Liver (tissue), 9 donors: ENCODE results near the gene CHRNB1. TPM values are rescaled to one million over a fixed set of nuclear protein-coding genes. Genes with fewer than 3 reads are reported as not detected.

Experiments used
- DNase-seq: peaks from one replicate; pipeline ENCODE4 v3.0.0-alpha.2; 2017; ENCODE audit warnings: low spot score
- H3K27ac ChIP-seq, 2 donors: one replicate each; pipeline ENCODE4 v1.7.0; 2013; ENCODE audit warnings: inconsistent platforms in 2 of 2, low read length in 2 of 2, control low read depth in 1 of 2, low read depth in 1 of 2, mild to moderate bottlenecking in 1 of 2
- H3K27me3 ChIP-seq, 4 donors: one replicate each; pipeline versions ENCODE4 v1.6.1 to v1.7.0; 2013; ENCODE audit warnings: low read length in 3 of 4, inconsistent platforms in 1 of 4, mild to moderate bottlenecking in 1 of 4, moderate library complexity in 1 of 4; ENCODE audit not compliant: control insufficient read depth in 4 of 4, insufficient read depth in 4 of 4
- H3K36me3 ChIP-seq, 4 donors: one replicate each; pipeline versions ENCODE4 v1.6.1 to v1.7.0; 2013; ENCODE audit warnings: low read length in 3 of 4, mild to moderate bottlenecking in 3 of 4, low read depth in 1 of 4, moderate library complexity in 1 of 4; ENCODE audit not compliant: control insufficient read depth in 4 of 4, insufficient read depth in 3 of 4
- H3K4me1 ChIP-seq, 4 donors: one replicate each; pipeline versions ENCODE4 v1.6.1 to v1.7.0; 2013; ENCODE audit warnings: low read length in 3 of 4, mild to moderate bottlenecking in 3 of 4, moderate library complexity in 1 of 4; ENCODE audit not compliant: control insufficient read depth in 4 of 4, insufficient read depth in 4 of 4
- H3K4me3 ChIP-seq, 3 donors: one replicate each; pipeline versions ENCODE4 v1.6.1 to v1.7.0; 2013; ENCODE audit warnings: low read length in 3 of 3, control low read depth in 1 of 3, low read depth in 1 of 3, mild to moderate bottlenecking in 1 of 3
- H3K9ac ChIP-seq, 2 donors: one replicate each; pipeline ENCODE4 v1.7.0; 2013; ENCODE audit warnings: low read length in 2 of 2, mild to moderate bottlenecking in 2 of 2, moderate library complexity in 2 of 2, control low read depth in 1 of 2, low read depth in 1 of 2
- H3K9me3 ChIP-seq, 4 donors: one replicate each; pipeline versions ENCODE4 v1.6.1 to v1.7.0; 2013; ENCODE audit warnings: low read length in 3 of 4; ENCODE audit not compliant: control insufficient read depth in 4 of 4
- ATF3 ChIP-seq: IDR thresholded peaks from 2 replicates; pipeline ENCODE4 v1.6.1; 2016; ENCODE audit warnings: antibody characterized with exemption
- EGR1 ChIP-seq, 2 donors: IDR thresholded peaks; 2 replicates each; pipeline ENCODE4 v1.6.1; 2016 to 2018; ENCODE audit warnings: antibody characterized with exemption in 2 of 2, low read depth in 2 of 2
- FOXA1 ChIP-seq: IDR thresholded peaks from 2 replicates; pipeline ENCODE4 v1.6.1; 2016; ENCODE audit warnings: antibody characterized with exemption
- FOXA2 ChIP-seq: IDR thresholded peaks from 2 replicates; pipeline ENCODE4 v1.6.1; 2016; ENCODE audit warnings: antibody characterized with exemption
- GABPA ChIP-seq, 2 donors: IDR thresholded peaks in 1 of 2; conservative IDR thresholded peaks in 1 of 2; 2 replicates each; pipeline ENCODE4 v1.6.1; 2016; ENCODE audit warnings: antibody characterized with exemption in 2 of 2, mild to moderate bottlenecking in 1 of 2, moderate library complexity in 1 of 2
- HNF4A ChIP-seq, 2 donors: conservative IDR thresholded peaks; 2 replicates each; pipeline ENCODE4 v1.6.1; 2016; ENCODE audit warnings: antibody characterized with exemption in 2 of 2, mild to moderate bottlenecking in 2 of 2
- HNF4G ChIP-seq: IDR thresholded peaks from 2 replicates; pipeline ENCODE4 v1.6.1; 2016; ENCODE audit warnings: antibody characterized with exemption
- JUND ChIP-seq, 2 donors: IDR thresholded peaks; 2 replicates each; pipeline ENCODE4 v1.6.1; 2016; ENCODE audit warnings: antibody characterized with exemption in 2 of 2
- NR2F2 ChIP-seq: IDR thresholded peaks from 2 replicates; pipeline ENCODE4 v1.6.1; 2016; ENCODE audit warnings: antibody characterized with exemption
- RAD21 ChIP-seq, 2 donors: IDR thresholded peaks; 2 replicates each; pipeline ENCODE4 v1.6.1; 2016; ENCODE audit warnings: antibody characterized with exemption in 2 of 2, mild to moderate bottlenecking in 2 of 2
- RXRA ChIP-seq, 2 donors: IDR thresholded peaks; 2 replicates each; pipeline ENCODE4 v1.6.1; 2017 to 2018; ENCODE audit warnings: antibody characterized with exemption in 2 of 2, mild to moderate bottlenecking in 1 of 2
- SP1 ChIP-seq: IDR thresholded peaks from 2 replicates; pipeline ENCODE4 v1.6.1; 2018; ENCODE audit warnings: antibody characterized with exemption, mild to moderate bottlenecking
- TAF1 ChIP-seq: conservative IDR thresholded peaks from 2 replicates; pipeline ENCODE4 v1.6.1; 2016; ENCODE audit warnings: antibody characterized with exemption, mild to moderate bottlenecking
- YY1 ChIP-seq: IDR thresholded peaks from 2 replicates; pipeline ENCODE4 v1.6.1; 2016; ENCODE audit warnings: antibody characterized with exemption, mild to moderate bottlenecking
- WGBS: extraction: QIAGEN DNeasy Blood & Tissue Kit; methylation state at CpG from one replicate; pipeline ENCODE4 v1.1.7; 2013; 5-methylcytosine and 5-hydroxymethylcytosine counted together
- polyA plus RNA-seq, 2 donors: library from polyadenylated mRNA; stranded (reverse) in 1 of 2; unstranded in 1 of 2; fragments of 200-250 nt in 1 of 2; fragments of >200 nt in 1 of 2; fragmentation: Nextera tagmentation in 1 of 2; extraction: Ambion mirVana in 1 of 2; gene quantifications; one replicate each; pipeline versions ENCODE4 v1.2.1 to v1.2.3, GENCODE V29; 2013 to 2015
- total RNA-seq, 2 donors: library from RNA; depleted of rRNA; stranded (reverse); fragments of >200 nt; gene quantifications; one replicate each; pipeline ENCODE4 v1.2.3, GENCODE V29; 2014
- TF ChIP-seq, protein P1 (sequence below): IDR thresholded peaks from 2 replicates; pipeline ENCODE4 v1.6.1; 2016; ENCODE audit warnings: antibody characterized with exemption
- TF ChIP-seq, protein P2 (sequence below): IDR thresholded peaks from 2 replicates; pipeline ENCODE4 v1.6.1; 2016; ENCODE audit warnings: antibody characterized with exemption
- TF ChIP-seq, protein P3 (sequence below): IDR thresholded peaks from 2 replicates; pipeline ENCODE4 v1.6.1; 2016; ENCODE audit warnings: antibody characterized with exemption, mild to moderate bottlenecking
- donor health status: healthy.
- donor health status: healthy.
- donor health status: healthy.
- donor health status: healthy.
- donor health status: healthy.

CHRNB1 gene
- total and polyA plus RNA-seq, 4 donors, result 4.2 to 11.5 (median 7.2) TPM

- no peaks in the 10 kb centered on the region for H3K36me3 ChIP-seq
- H3K9ac ChIP-seq, result no peak overlapping the region
- H3K27me3 ChIP-seq, result no peaks in the 10 kb centered on the region
- 88% methylated on average over 7 of the region's 7 CpGs for WGBS
- H3K27ac ChIP-seq, result no peak overlapping the region
- no peak for DNase-seq
- no peaks in the 10 kb centered on the region for H3K9me3 ChIP-seq
- no peaks in the 10 kb centered on the region for H3K4me1 ChIP-seq
- TF ChIP-seq, protein P1, sequence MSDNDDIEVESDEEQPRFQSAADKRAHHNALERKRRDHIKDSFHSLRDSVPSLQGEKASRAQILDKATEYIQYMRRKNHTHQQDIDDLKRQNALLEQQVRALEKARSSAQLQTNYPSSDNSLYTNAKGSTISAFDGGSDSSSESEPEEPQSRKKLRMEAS, result no peak
- TF ChIP-seq EGR1 (IDR thresholded peaks at IDR 0.05; ENCODE audit: low read depth in 2 of 2), result no peak
- no peak for TF ChIP-seq GABPA (IDR thresholded peaks at IDR 0.05 in 1 of 2, conservative IDR thresholded peaks at IDR 0.05 in 1 of 2)
- TF ChIP-seq JUND (IDR thresholded peaks at IDR 0.05), result no peak
- no peak for TF ChIP-seq RXRA (IDR thresholded peaks at IDR 0.05)
- H3K4me3 ChIP-seq, result no peak overlapping the region
These were observed 17.3 kb upstream of the CHRNB1 start for GRCh38 chr17:7427549-7427948.

GRCh38 chr17:7428557-7428956, 16.3 kb upstream of the CHRNB1 start, which contains the start of gene SPEM3:
TSS of gene SPEM3 (plus strand) at chr17:7428857. CDS start at chr17:7428903, 46 bp downstream.
- no peaks in the 10 kb centered on the region for H3K27me3 ChIP-seq
- H3K4me3 ChIP-seq, result no peak within 1 kb of the TSS
- TF ChIP-seq GABPA (IDR thresholded peaks at IDR 0.05 in 1 of 2, conservative IDR thresholded peaks at IDR 0.05 in 1 of 2) (no peak), FOXA1 (no peak), NR2F2 (no peak), EGR1 (IDR thresholded peaks at IDR 0.05; ENCODE audit: low read depth in 2 of 2) (no peak), SP1 (no peak), TAF1 (no peak), HNF4A (conservative IDR thresholded peaks at IDR 0.05) (no peak)
- TF ChIP-seq, protein P1, result no peak
- TF ChIP-seq, protein P2, sequence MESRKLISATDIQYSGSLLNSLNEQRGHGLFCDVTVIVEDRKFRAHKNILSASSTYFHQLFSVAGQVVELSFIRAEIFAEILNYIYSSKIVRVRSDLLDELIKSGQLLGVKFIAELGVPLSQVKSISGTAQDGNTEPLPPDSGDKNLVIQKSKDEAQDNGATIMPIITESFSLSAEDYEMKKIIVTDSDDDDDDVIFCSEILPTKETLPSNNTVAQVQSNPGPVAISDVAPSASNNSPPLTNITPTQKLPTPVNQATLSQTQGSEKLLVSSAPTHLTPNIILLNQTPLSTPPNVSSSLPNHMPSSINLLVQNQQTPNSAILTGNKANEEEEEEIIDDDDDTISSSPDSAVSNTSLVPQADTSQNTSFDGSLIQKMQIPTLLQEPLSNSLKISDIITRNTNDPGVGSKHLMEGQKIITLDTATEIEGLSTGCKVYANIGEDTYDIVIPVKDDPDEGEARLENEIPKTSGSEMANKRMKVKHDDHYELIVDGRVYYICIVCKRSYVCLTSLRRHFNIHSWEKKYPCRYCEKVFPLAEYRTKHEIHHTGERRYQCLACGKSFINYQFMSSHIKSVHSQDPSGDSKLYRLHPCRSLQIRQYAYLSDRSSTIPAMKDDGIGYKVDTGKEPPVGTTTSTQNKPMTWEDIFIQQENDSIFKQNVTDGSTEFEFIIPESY, result no peak
- no peaks in the 10 kb centered on the region for H3K4me1 ChIP-seq
- no peak within 1 kb of the TSS for H3K9ac ChIP-seq
- no peaks in the 10 kb centered on the region for H3K36me3 ChIP-seq
- 77% methylated on average over 5 of the region's 5 CpGs for WGBS
- no peak within 1 kb of the TSS for H3K27ac ChIP-seq
- no peak for DNase-seq
- H3K9me3 ChIP-seq, result no peaks in the 10 kb centered on the region

DNA sequence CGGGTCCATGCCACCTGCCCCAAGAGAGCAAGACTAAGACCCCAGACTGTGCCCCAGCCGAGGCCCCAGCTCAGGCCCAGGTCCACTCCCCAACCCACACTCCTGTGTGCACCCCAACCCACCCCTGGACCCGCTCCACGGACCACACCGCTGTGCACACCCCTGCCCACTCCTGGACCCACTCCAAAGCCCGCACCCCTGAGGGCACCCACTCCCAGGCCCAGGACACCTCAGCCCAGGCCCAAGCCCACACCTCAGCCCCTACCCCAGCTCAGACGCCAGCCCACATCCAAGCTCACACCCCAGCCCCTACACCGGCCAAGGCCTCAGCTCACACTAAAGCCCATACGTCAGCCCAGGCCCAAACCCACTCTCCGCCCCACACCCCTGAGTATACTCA, 15.1 kb upstream of the CHRNB1 start:
- Histone ChIP-seq H3K27me3 (no peaks in the 10 kb centered on the region), H3K27ac (no peak overlapping the region), H3K9ac (no peak overlapping the region), H3K9me3 (no peaks in the 10 kb centered on the region), H3K4me1 (no peaks in the 10 kb centered on the region), H3K4me3 (no peak overlapping the region), H3K36me3 (no peaks in the 10 kb centered on the region)
- WGBS, result 91% methylated on average over 10 of the region's 10 CpGs
- no peak for DNase-seq
- TF ChIP-seq HNF4A (conservative IDR thresholded peaks at IDR 0.05) (no peak), ATF3 (no peak), FOXA1 (no peak), EGR1 (IDR thresholded peaks at IDR 0.05; ENCODE audit: low read depth in 2 of 2) (no peak), RAD21 (IDR thresholded peaks at IDR 0.05) (no peak), JUND (IDR thresholded peaks at IDR 0.05) (no peak), HNF4G (no peak), YY1 (no peak), GABPA (IDR thresholded peaks at IDR 0.05 in 1 of 2, conservative IDR thresholded peaks at IDR 0.05 in 1 of 2) (no peak), FOXA2 (no peak), NR2F2 (no peak), RXRA (IDR thresholded peaks at IDR 0.05) (no peak)
- TF ChIP-seq, protein P1, result no peak
- TF ChIP-seq, protein P2, result no peak
- TF ChIP-seq, protein P3, sequence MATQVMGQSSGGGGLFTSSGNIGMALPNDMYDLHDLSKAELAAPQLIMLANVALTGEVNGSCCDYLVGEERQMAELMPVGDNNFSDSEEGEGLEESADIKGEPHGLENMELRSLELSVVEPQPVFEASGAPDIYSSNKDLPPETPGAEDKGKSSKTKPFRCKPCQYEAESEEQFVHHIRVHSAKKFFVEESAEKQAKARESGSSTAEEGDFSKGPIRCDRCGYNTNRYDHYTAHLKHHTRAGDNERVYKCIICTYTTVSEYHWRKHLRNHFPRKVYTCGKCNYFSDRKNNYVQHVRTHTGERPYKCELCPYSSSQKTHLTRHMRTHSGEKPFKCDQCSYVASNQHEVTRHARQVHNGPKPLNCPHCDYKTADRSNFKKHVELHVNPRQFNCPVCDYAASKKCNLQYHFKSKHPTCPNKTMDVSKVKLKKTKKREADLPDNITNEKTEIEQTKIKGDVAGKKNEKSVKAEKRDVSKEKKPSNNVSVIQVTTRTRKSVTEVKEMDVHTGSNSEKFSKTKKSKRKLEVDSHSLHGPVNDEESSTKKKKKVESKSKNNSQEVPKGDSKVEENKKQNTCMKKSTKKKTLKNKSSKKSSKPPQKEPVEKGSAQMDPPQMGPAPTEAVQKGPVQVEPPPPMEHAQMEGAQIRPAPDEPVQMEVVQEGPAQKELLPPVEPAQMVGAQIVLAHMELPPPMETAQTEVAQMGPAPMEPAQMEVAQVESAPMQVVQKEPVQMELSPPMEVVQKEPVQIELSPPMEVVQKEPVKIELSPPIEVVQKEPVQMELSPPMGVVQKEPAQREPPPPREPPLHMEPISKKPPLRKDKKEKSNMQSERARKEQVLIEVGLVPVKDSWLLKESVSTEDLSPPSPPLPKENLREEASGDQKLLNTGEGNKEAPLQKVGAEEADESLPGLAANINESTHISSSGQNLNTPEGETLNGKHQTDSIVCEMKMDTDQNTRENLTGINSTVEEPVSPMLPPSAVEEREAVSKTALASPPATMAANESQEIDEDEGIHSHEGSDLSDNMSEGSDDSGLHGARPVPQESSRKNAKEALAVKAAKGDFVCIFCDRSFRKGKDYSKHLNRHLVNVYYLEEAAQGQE, result no peak
